GM23338 (cell line): ENCODE measurements around the gene NSUN4. TPM values are rescaled to one million over a fixed set of nuclear protein-coding genes. Genes with fewer than 3 reads are reported as not detected.

Experiments
- ATAC-seq: fragments of 200-7000 bp; cut with Tn5 transposase; 3 replicates; pipeline ENCODE4 v1.9.1; 2020
- DNase-seq: peaks from one replicate; pipeline ENCODE4 v3.0.0-alpha.2; 2015; ENCODE audit warnings: low spot score
- H2AFZ ChIP-seq: fragments of 200-600 bp; sonication (generic); 2 replicates; pipeline ENCODE4 v1.8.0; 2016; ENCODE audit warnings: antibody characterized with exemption, mild to moderate bottlenecking, moderate library complexity
- H3F3A ChIP-seq: fragments of 200-600 bp; sonication (generic); replicated peaks from 2 replicates; pipeline ENCODE4 v1.8.0; 2017; ENCODE audit warnings: antibody characterized with exemption, mixed run types, low read depth
- H3K27ac ChIP-seq: fragments of 200-600 bp; sonication (generic); 2 replicates; pipeline ENCODE4 v1.6.1; 2016; ENCODE audit warnings: low read depth
- H3K27me3 ChIP-seq: fragments of 200-600 bp; sonication (generic); 2 replicates; pipeline ENCODE4 v1.8.0; 2016; ENCODE audit warnings: mild to moderate bottlenecking, mixed run types, moderate library complexity; ENCODE audit not compliant: insufficient read depth
- H3K36me3 ChIP-seq: fragments of 200-600 bp; sonication (generic); 2 replicates; pipeline ENCODE4 v1.8.0; 2016; ENCODE audit warnings: mild to moderate bottlenecking; ENCODE audit not compliant: insufficient read depth
- H3K4me1 ChIP-seq: fragments of 200-600 bp; sonication (generic); 2 replicates; pipeline ENCODE4 v1.8.0; 2016; ENCODE audit warnings: mild to moderate bottlenecking, moderate library complexity; ENCODE audit not compliant: insufficient read depth
- H3K4me2 ChIP-seq: fragments of 200-600 bp; sonication (generic); 2 replicates; pipeline ENCODE4 v1.7.1; 2017; ENCODE audit warnings: mixed run types
- H3K4me3 ChIP-seq: fragments of 200-600 bp; sonication (generic); 2 replicates; pipeline ENCODE4 v1.6.1; 2016; ENCODE audit warnings: mixed run types
- H3K79me2 ChIP-seq: fragments of 200-600 bp; sonication (generic); replicated peaks from 2 replicates; pipeline ENCODE4 v1.8.0; 2017; ENCODE audit warnings: mild to moderate bottlenecking; ENCODE audit not compliant: insufficient read depth
- H3K9me2 ChIP-seq: fragments of 200-600 bp; sonication (generic); 2 replicates; pipeline ENCODE4 v1.8.0; 2017; ENCODE audit not compliant: insufficient read depth
- H4K20me1 ChIP-seq: fragments of 200-600 bp; sonication (generic); replicated peaks from 2 replicates; pipeline ENCODE4 v1.8.0; 2017; ENCODE audit warnings: mild to moderate bottlenecking; ENCODE audit not compliant: insufficient read depth
- H3K27ac Mint-ChIP-seq: 2 replicates; pipeline ENCODE4 v1.8.0; 2020; ENCODE audit warnings: inconsistent platforms, mild to moderate bottlenecking, moderate library complexity, mixed read lengths
- H3K27me3 Mint-ChIP-seq: 3 replicates; pipeline ENCODE4 v1.8.0; 2022; ENCODE audit warnings: low read depth, mild to moderate bottlenecking, moderate library complexity, mixed read lengths, inconsistent platforms; ENCODE audit not compliant: insufficient read depth, poor library complexity
- H3K36me3 Mint-ChIP-seq: 3 replicates; pipeline ENCODE4 v1.8.0; 2021; ENCODE audit warnings: low read depth, mild to moderate bottlenecking, inconsistent platforms, moderate library complexity, mixed read lengths
- H3K4me1 Mint-ChIP-seq: 3 replicates; pipeline ENCODE4 v1.8.0; 2020; ENCODE audit warnings: mild to moderate bottlenecking, inconsistent platforms, mixed read lengths
- H3K4me3 Mint-ChIP-seq: 3 replicates; pipeline ENCODE4 v1.8.0; 2021; ENCODE audit warnings: moderate library complexity, mild to moderate bottlenecking, inconsistent platforms, mixed read lengths
- H3K9me3 Mint-ChIP-seq: 3 replicates; pipeline ENCODE4 v1.8.0; 2020; ENCODE audit warnings: moderate library complexity, mild to moderate bottlenecking, inconsistent platforms, mixed read lengths
- CREB1 ChIP-seq: fragments of 250-450 bp; sonication (Bioruptor Pico); IDR thresholded peaks from 2 replicates; pipeline ENCODE4 v1.5.0; 2020; ENCODE audit warnings: low read depth, mild to moderate bottlenecking, moderate library complexity
- CTCF ChIP-seq, 2 experiments: fragments of 200-600 bp in 1 of 2; sonication (generic) in 1 of 2; conservative IDR thresholded peaks; 2 replicates each; pipeline versions ENCODE4 v1.5.1 to v1.6.1; 2016 to 2017; ENCODE audit warnings: antibody characterized with exemption in 2 of 2, low read depth in 2 of 2, mild to moderate bottlenecking in 2 of 2, moderate library complexity in 1 of 2
- ETS1 ChIP-seq: IDR thresholded peaks from 2 replicates; pipeline ENCODE4 v1.6.1; 2016; ENCODE audit warnings: antibody characterized with exemption
- EZH2 ChIP-seq: fragments of 200-600 bp; sonication (generic); IDR thresholded peaks from one replicate; pipeline ENCODE4 v1.8.0; 2017; ENCODE audit warnings: antibody characterized with exemption, mild to moderate bottlenecking, low read depth; ENCODE audit not compliant: unreplicated experiment
- EZH2phosphoT487 ChIP-seq: fragments of 200-600 bp; sonication (generic); IDR thresholded peaks from one replicate; pipeline ENCODE4 v1.8.1; 2018; ENCODE audit warnings: antibody characterized with exemption; ENCODE audit not compliant: unreplicated experiment
- JUNB ChIP-seq: IDR thresholded peaks from one replicate; pipeline ENCODE4 v1.6.1; 2016; ENCODE audit warnings: antibody characterized with exemption; ENCODE audit not compliant: unreplicated experiment
- NANOG ChIP-seq: IDR thresholded peaks from 2 replicates; pipeline ENCODE4 v1.6.1; 2016; ENCODE audit warnings: antibody characterized with exemption, borderline replicate concordance
- POLR2AphosphoS5 ChIP-seq: IDR thresholded peaks from 2 replicates; pipeline ENCODE4 v1.6.1; 2016; ENCODE audit warnings: antibody characterized with exemption, low read depth
- STAT1 ChIP-seq: IDR thresholded peaks from one replicate; pipeline ENCODE4 v1.6.1; 2016; ENCODE audit warnings: antibody characterized with exemption; ENCODE audit not compliant: unreplicated experiment
- ZNF331 ChIP-seq: fragments of 250-450 bp; sonication (Bioruptor Pico); IDR thresholded peaks from 2 replicates; pipeline ENCODE4 v1.5.0; 2020; ENCODE audit warnings: low read depth, mild to moderate bottlenecking, moderate library complexity
- ZNF462 ChIP-seq: fragments of 250-450 bp; sonication (Bioruptor Pico); IDR thresholded peaks from 2 replicates; pipeline ENCODE4 v1.5.0; 2020; ENCODE audit warnings: mild to moderate bottlenecking, moderate library complexity
- polyA plus RNA-seq: library from polyadenylated mRNA; unstranded; fragments of >200 nt; fragmentation: Nextera tagmentation; extraction: Ambion mirVana; gene quantifications from 2 replicates; pipeline ENCODE4 v1.2.1, GENCODE V29; 2016
- total RNA-seq: library from RNA; depleted of rRNA; stranded (reverse); fragments of >200 nt; shearing (Covaris generic); gene quantifications from 2 replicates; pipeline ENCODE4 v1.2.3, GENCODE V29; 2014

Gene NSUN4
- total and polyA plus RNA-seq, 2 experiments from 2014 or later = 8.9 to 11.6 TPM

- TF ChIP-seq ETS1 (no peak), POLR2AphosphoS5 (no peak), NANOG (no peak), CTCF (conservative IDR thresholded peaks at IDR 0.05; ENCODE audit: low read depth in 2 of 2) (no peak), CREB1 (CRISPR knock-in tag) (no peak)
These were observed 28.2 kb downstream of the NSUN4 start (continued) for GRCh38 chr1:46368791-46369190.

- Histone ChIP-seq H2AFZ (no peak overlapping the region), H4K20me1 (no peaks in the 10 kb centered on the region), H3K36me3 (no peaks in the 10 kb centered on the region; the same call in 1 of the 2 replicates), H3K79me2 (no peaks in the 10 kb centered on the region), H3K4me3 (no peak overlapping the region), H3K4me2 (no peak overlapping the region), H3K4me1 (no peaks in the 10 kb centered on the region), H3K9me2 (no peaks in the 10 kb centered on the region), H3K27ac (no peak overlapping the region; the same call in 1 of the 2 replicates), H3F3A (0 out of 2 replicates have a peak, but pooled peaks cover 3% of the 10 kb centered on the region), H3K27me3 (no peaks in the 10 kb centered on the region)
- no peak for DNase-seq
- Mint-ChIP-seq H3K27me3 (no peaks in the 10 kb centered on the region), H3K9me3 (no peaks in the 10 kb centered on the region; the same call in 1 of the 3 replicates), H3K27ac (peak overlapping the region; percentile 58; the same call in 1 of the 2 replicates), H3K4me1 (peaks cover 6% of the 10 kb centered on the region; the same call in 2 of the 3 replicates), H3K4me3 (no peak overlapping the region), H3K36me3 (peaks cover 12% of the 10 kb centered on the region; the same call in 2 of the 3 replicates)
- ATAC-seq = no peak
- no peak for TF ChIP-seq CREB1 (CRISPR knock-in tag)
- no peak for TF ChIP-seq NANOG
- no peak for TF ChIP-seq CTCF (conservative IDR thresholded peaks at IDR 0.05; ENCODE audit: low read depth in 2 of 2)
- TF ChIP-seq POLR2AphosphoS5 = no peak
- no peak for TF ChIP-seq EZH2phosphoT487
- TF ChIP-seq ZNF462 (CRISPR knock-in tag) = no peak
- no peak for TF ChIP-seq ZNF331 (CRISPR knock-in tag)
- TF ChIP-seq STAT1 = no peak
- TF ChIP-seq EZH2 = no peak
- no peak for TF ChIP-seq ETS1
- no peak for TF ChIP-seq JUNB
These were observed 29.1 kb downstream of the NSUN4 start for GRCh38 chr1:46369542-46370213.
